22Rv1 (cell line): ENCODE data around the gene ARL10.

Experiments used
- ZFX ChIP-seq: fragments of 450-650 bp; IDR thresholded peaks from 2 replicates; pipeline ENCODE4 v1.6.1; 2017; ENCODE audit warnings: antibody characterized with exemption, borderline replicate concordance
- TF ChIP-seq, protein P1 (sequence below): fragments of 450-650 bp; IDR thresholded peaks from 2 replicates; pipeline ENCODE4 v1.5.1; 2017; ENCODE audit warnings: mild to moderate bottlenecking

GRCh38 chr5:176381979-176382378 is 16.7 kb downstream of the ARL10 start:
- TF ChIP-seq, protein P1, sequence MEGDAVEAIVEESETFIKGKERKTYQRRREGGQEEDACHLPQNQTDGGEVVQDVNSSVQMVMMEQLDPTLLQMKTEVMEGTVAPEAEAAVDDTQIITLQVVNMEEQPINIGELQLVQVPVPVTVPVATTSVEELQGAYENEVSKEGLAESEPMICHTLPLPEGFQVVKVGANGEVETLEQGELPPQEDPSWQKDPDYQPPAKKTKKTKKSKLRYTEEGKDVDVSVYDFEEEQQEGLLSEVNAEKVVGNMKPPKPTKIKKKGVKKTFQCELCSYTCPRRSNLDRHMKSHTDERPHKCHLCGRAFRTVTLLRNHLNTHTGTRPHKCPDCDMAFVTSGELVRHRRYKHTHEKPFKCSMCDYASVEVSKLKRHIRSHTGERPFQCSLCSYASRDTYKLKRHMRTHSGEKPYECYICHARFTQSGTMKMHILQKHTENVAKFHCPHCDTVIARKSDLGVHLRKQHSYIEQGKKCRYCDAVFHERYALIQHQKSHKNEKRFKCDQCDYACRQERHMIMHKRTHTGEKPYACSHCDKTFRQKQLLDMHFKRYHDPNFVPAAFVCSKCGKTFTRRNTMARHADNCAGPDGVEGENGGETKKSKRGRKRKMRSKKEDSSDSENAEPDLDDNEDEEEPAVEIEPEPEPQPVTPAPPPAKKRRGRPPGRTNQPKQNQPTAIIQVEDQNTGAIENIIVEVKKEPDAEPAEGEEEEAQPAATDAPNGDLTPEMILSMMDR: no peak
- no peak for TF ChIP-seq ZFX
